ENCODE measurements around the gene CCDC190.

The CCDC190 gene

DNA sequence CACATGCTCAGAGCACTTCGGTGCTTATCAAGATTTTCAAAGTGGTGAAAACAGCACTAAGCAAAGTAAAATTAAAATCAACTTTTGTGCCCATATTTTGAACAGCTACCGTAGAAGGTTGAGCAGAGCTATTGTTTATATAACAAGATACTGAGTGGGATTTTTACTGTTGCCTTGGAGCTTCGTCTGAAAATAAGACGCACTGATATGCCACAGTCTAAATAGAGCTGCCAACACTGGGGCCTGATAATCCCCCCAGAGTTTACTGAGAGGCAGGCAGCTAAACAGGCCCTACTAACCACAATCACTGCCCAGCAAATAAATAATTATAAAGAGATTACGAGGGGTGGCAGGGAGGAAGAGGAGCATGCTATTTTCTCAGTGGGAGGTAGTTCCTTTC, 650 bp upstream of the CCDC190 start:
- no peak for DNase-seq (ENCODE audit: low read depth in 2 of 2)
- TF ChIP-seq, protein P1, sequence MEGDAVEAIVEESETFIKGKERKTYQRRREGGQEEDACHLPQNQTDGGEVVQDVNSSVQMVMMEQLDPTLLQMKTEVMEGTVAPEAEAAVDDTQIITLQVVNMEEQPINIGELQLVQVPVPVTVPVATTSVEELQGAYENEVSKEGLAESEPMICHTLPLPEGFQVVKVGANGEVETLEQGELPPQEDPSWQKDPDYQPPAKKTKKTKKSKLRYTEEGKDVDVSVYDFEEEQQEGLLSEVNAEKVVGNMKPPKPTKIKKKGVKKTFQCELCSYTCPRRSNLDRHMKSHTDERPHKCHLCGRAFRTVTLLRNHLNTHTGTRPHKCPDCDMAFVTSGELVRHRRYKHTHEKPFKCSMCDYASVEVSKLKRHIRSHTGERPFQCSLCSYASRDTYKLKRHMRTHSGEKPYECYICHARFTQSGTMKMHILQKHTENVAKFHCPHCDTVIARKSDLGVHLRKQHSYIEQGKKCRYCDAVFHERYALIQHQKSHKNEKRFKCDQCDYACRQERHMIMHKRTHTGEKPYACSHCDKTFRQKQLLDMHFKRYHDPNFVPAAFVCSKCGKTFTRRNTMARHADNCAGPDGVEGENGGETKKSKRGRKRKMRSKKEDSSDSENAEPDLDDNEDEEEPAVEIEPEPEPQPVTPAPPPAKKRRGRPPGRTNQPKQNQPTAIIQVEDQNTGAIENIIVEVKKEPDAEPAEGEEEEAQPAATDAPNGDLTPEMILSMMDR (IDR thresholded peaks at IDR 0.05; ENCODE audit: low read depth, low read length) = no peak
- H3K4me3 ChIP-seq (replicated peaks in 1 of 2; ENCODE audit: low read depth in 2 of 2, low read length in 2 of 2) = no peak overlapping the region

DNA sequence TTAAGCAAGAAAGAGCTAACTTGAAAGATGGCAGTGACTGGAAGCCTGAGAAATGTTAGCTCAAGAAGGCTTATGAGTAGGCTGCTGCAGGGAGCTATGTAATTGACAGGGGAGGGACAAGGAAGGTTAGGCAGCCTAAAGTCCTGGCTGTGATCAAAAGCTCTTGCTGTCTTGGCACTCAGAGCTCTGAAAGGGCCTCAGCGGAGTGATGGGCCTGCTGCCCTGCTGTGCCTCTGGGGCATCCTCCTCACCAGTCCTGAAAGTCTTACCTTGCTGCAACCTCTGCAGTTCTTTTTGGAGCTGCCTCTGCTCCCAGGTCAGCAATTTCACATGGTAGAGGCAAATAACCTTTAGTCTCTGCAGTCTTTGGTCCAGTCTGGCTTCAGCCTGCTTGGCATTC, 1.8 kb downstream of the CCDC190 start:
- no peak for DNase-seq (ENCODE audit: low read depth in 2 of 2)
- TF ChIP-seq, protein P1 (IDR thresholded peaks at IDR 0.05; ENCODE audit: low read depth, low read length) = no peak
- no peak overlapping the region for H3K4me3 ChIP-seq (replicated peaks in 1 of 2; ENCODE audit: low read depth in 2 of 2, low read length in 2 of 2)

DNA sequence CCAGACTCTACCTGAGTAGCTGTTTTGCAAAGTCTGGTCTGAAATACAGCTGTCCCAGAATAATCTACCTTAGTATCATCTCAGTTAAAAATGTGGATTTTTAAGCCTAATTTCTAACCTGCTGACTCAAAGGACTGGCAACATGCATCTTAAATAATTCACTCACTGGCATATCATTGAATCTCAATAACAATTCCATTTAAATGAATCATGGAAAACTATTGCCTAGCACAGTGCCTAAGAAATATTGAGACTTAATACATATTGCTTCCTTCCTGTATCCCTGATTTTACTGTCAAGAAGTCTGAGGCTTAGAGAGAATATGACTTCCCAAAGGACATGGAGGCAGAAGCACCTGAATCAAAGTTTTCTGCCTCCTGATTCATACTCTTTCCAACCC, 3.1 kb downstream of the CCDC190 start:
- TF ChIP-seq, protein P1 (IDR thresholded peaks at IDR 0.05; ENCODE audit: low read depth, low read length) = no peak
- DNase-seq (ENCODE audit: low read depth in 2 of 2) = peak; percentile 37 to 84
- no peak overlapping the region for H3K4me3 ChIP-seq (replicated peaks in 1 of 2; ENCODE audit: low read depth in 2 of 2, low read length in 2 of 2)

DNA sequence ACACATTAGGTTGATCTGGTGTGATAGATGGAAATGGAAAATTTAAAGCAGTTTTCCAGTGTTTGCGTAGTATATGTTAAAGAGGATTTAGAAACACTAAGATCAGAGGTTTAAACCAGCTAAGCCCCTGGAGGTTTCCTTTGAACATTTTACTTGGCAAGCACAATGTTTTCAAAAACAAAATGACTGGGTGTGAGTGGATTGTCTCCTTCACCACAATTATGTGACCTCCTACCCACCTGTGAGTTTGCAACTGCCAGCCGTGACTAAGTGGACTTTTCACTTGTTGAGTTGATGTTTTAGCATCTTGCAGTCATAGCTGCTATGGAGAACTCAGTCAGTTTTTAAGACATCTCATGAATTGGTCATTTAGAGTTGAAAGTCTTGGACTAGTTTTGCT, 4.7 kb downstream of the CCDC190 start:
- H3K4me3 ChIP-seq (replicated peaks in 1 of 2; ENCODE audit: low read depth in 2 of 2, low read length in 2 of 2) = no peak overlapping the region
- TF ChIP-seq, protein P1 (IDR thresholded peaks at IDR 0.05; ENCODE audit: low read depth, low read length) = no peak
- DNase-seq (ENCODE audit: low read depth in 2 of 2) = peak; percentile 88 to 100

DNA sequence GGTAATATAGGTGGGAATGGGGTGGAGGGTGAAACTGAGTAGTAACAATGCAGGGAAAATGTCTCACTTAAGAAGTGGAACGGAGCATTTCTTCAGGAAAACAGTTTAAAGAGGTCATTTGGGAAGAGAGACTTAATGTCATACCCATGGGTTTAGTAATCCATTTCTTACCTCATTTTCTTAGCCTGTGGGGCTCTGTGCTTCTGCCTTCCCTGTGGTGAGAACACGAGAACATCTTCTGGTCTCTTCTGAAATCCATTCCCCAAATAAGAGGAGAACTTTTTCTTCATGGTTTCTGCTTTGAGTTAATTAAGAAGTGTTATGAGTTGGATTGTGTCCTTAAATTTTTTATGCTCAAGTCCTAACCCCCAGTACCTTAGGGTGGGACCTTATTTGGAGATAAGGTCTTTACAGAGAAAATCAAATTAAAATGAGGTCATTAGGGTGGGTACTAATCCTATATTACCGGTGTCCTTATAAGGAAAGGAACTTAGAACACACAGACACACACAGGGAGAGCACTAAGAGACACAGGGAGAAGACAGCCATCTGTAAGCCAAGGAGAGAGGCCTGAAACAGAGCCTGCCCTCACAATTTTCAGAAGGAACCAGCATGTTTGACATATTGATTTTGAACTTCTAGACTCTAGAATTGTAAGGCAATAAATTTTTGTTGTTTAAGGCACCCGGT, 5.4 kb downstream of the CCDC190 start:
- DNase-seq (ENCODE audit: low read depth in 2 of 2) = peak; percentile 24 to 92
- H3K4me3 ChIP-seq (replicated peaks in 1 of 2; ENCODE audit: low read depth in 2 of 2, low read length in 2 of 2) = no peak overlapping the region
- TF ChIP-seq, protein P1 (IDR thresholded peaks at IDR 0.05; ENCODE audit: low read depth, low read length) = no peak

DNA sequence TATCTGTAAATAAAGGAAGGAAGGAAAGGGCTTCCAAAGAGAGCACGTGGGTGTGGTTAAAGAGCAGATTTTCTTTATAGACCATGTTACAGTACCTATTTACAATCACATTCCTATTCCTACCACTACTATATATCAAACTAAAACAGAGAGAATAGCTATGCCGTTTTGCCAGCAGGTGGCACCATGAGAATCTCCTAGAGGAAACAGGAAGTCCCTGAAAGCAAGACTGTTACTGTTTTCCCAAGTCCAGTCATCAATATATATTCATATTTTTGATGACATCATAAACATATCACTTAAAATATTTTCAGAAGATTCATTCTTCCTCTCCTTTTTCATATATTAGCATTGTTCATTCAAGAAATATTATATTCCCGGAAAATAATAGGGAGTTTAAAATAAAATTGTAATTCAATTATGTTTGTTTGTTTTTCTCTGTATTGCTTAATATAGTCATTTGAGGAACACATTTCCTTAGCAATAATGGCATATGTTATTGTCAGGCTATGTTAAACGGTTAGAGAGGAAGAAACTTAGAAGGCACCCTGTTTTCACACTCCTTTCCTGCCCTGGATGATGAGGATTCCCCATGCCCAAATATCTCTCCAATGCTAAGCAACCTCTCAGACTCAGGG, 6.6 kb downstream of the CCDC190 start:
- DNase-seq (ENCODE audit: low read depth in 2 of 2) = peak; percentile 86 to 95
- TF ChIP-seq, protein P1 (IDR thresholded peaks at IDR 0.05; ENCODE audit: low read depth, low read length) = peak; percentile 81
- H3K4me3 ChIP-seq (replicated peaks in 1 of 2; ENCODE audit: low read depth in 2 of 2, low read length in 2 of 2) = no peak overlapping the region
